ENCODE measurements around the gene N4BP3. TPM values are rescaled to one million over a fixed set of nuclear protein-coding genes. Genes with fewer than 3 reads are reported as not detected.

The N4BP3 gene
- total and polyA plus RNA-seq, 2 of the 13 experiments (the other 11 are each of a cell fraction or from before 2014, with no cell fraction given): 0.13 TPM; not detected in 1

- Histone ChIP-seq H3K27ac (ENCODE audit: extremely low read length, insufficient read depth, low read length) (no peak overlapping the region), H3K36me3 (replicated peaks in 1 of 2; ENCODE audit: control insufficient read depth in 1 of 2, insufficient read depth in 2 of 2, low read length in 2 of 2) (no peaks in the 10 kb centered on the region), H3K4me2 (ENCODE audit: low read depth, low read length) (no peak overlapping the region), H4K20me1 (ENCODE audit: insufficient read depth, low read length) (no peaks in the 10 kb centered on the region), H3K9ac (ENCODE audit: insufficient read depth, low read depth, low read length) (no peak overlapping the region), H3K9me3 (ENCODE audit: low read length) (no peaks in the 10 kb centered on the region), H3K79me2 (ENCODE audit: insufficient read depth, low read length) (no peaks in the 10 kb centered on the region), H3K4me1 (ENCODE audit: insufficient read depth, low read length) (peaks cover 17% of the 10 kb centered on the region), H2AFZ (ENCODE audit: low read length) (no peak overlapping the region), H3K4me3 (replicated peaks in 1 of 3; ENCODE audit: insufficient read depth in 1 of 3, low read depth in 2 of 3, low read length in 3 of 3) (no peak overlapping the region), H3K27me3 (ENCODE audit: control insufficient read depth in 1 of 2, insufficient read depth in 2 of 2, low read length in 2 of 2) (peaks cover 0 to 18% of the 10 kb centered on the region in 2 experiments; a peak in 3 of 5 replicates)
- no peak for TF ChIP-seq ARNT (IDR thresholded peaks at IDR 0.05)
- no peak for TF ChIP-seq ARID2 (CRISPR knock-in tag; IDR thresholded peaks at IDR 0.05; ENCODE audit: borderline replicate concordance)
- no peak for TF ChIP-seq ZNF850 (CRISPR knock-in tag; conservative IDR thresholded peaks at IDR 0.05)
- no peak for TF ChIP-seq HIVEP1 (CRISPR knock-in tag; IDR thresholded peaks at IDR 0.05)
- no peak for TF ChIP-seq ZNF605 (CRISPR knock-in tag; IDR thresholded peaks at IDR 0.05)
- no peak for TF ChIP-seq FOXO1 (CRISPR knock-in tag; IDR thresholded peaks at IDR 0.05)
- no peak for TF ChIP-seq ZNF574 (CRISPR knock-in tag; IDR thresholded peaks at IDR 0.05)
- no peak for TF ChIP-seq ETV5 (CRISPR knock-in tag; IDR thresholded peaks at IDR 0.05; ENCODE audit: borderline replicate concordance)
- TF ChIP-seq STAT6 (CRISPR knock-in tag; IDR thresholded peaks at IDR 0.05; ENCODE audit: borderline replicate concordance): no peak
- in situ Hi-C loops (cut with HindIII; ENCODE audit: extremely low pct_ligation_motif_present, low pct_unique_long_range_greater_than_20kb) (no loop called here), intact Hi-C loops (cut with micrococcal nuclease; ENCODE audit: unreplicated experiment) (loop anchor here (5.0 kb wide), 1 partner anchor 183 kb away; no protein-coding TSS in a partner anchor)
- WGBS (ENCODE audit: low lambda C conversion rate): 42% methylated on average over 4 of the region's 5 CpGs
- FAIRE-seq: no peak
- CTCF ChIA-PET (ENCODE audit: low intra/inter-chr PET ratio, low total read pairs): interaction anchor here (1.2 kb wide), 1 partner anchor 84 kb away, joined by 3 read pairs; no protein-coding TSS in a partner anchor
- DNase-seq (ENCODE audit: low spot score): no peak
- BruUV-seq (replicated peaks): no TSS peak
- POLR2A ChIA-PET: no interaction called here
- no peak for ATAC-seq
Observed at GRCh38 chr5:178160176-178160575, 46.8 kb downstream of the N4BP3 start.
